Measurements from ENCODE around the gene GCNA.
A peak's percentile ranks its signal among the peaks of the same experiment; 100 is the strongest.

The GCNA gene

DNA sequence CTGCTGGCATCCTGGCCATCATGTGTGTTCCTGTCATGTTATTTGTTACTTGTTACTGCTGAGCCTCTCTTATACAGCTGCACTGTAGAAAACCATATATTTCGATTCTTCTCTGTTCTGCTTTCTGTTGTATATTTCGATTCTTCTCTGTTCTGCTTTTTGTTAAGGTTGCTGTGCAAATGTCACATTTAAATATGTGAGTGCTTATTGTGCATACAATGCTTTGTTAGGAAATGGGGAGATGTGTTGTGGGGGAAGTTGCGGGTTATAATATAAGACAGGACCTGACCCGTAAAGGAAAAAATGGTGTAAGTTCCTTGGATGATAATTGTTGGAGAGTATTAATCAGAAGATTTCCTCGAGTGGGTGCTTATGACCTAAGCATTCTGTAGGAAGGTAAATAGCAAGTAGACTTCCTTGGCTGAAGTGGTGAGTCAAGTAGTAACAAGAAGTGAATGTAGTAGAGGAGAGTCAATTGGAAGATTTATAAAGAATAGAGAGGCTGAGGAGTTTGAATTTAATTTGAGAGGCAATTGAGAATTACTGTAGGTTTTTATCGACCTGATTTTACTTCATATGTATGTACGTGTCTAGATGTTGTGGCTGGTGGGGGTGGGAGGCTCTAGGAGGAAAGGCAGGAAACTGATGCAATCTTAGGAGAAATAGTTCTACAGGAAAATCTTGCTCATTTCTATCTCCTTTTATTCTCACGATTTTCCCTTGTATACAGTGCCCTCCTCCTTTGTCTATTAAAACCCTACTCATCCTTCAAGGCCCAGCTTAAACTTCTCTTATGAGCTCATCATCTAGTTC lies 36.8 kb upstream of the GCNA start:
- Histone ChIP-seq H3K36me3 (peaks cover 14% of the 10 kb centered on the region), H3K4me1 (ENCODE audit: control insufficient read depth in 1 of 2, insufficient read depth in 1 of 2, low read depth in 1 of 2, low read length in 1 of 2) (peaks cover 38 to 46% of the 10 kb centered on the region in 2 experiments), H3K9me3 (no peaks in the 10 kb centered on the region), H3K27ac (peak overlapping the region; percentile 75), H3K4me3 (ENCODE audit: low read depth in 1 of 2, low read length in 1 of 2) (peak overlapping the region in 1 of 2 experiments; percentile 5), H3K27me3 (no peaks in the 10 kb centered on the region)
- TF ChIP-seq, protein P1, sequence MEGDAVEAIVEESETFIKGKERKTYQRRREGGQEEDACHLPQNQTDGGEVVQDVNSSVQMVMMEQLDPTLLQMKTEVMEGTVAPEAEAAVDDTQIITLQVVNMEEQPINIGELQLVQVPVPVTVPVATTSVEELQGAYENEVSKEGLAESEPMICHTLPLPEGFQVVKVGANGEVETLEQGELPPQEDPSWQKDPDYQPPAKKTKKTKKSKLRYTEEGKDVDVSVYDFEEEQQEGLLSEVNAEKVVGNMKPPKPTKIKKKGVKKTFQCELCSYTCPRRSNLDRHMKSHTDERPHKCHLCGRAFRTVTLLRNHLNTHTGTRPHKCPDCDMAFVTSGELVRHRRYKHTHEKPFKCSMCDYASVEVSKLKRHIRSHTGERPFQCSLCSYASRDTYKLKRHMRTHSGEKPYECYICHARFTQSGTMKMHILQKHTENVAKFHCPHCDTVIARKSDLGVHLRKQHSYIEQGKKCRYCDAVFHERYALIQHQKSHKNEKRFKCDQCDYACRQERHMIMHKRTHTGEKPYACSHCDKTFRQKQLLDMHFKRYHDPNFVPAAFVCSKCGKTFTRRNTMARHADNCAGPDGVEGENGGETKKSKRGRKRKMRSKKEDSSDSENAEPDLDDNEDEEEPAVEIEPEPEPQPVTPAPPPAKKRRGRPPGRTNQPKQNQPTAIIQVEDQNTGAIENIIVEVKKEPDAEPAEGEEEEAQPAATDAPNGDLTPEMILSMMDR (IDR thresholded peaks at IDR 0.05), result no peak

DNA sequence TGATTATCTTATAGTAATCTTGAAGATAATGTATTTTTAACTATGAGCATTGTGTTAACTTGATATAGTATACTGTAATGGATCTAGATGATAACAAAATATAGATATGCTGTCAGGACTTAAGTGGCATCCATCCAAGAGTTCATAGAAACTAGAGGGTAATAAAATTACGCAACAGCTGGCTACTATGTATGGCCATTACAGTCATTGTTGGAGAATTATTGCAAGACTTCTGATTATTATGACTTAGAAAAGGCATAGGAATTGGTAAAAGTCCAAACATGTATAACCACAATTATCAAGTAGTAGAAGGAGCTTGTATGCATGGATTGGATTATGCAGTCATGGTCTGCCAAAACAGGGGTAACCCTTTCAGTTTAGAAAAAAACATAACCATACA lies 35.8 kb upstream of the GCNA start:
- TF ChIP-seq, protein P1 (IDR thresholded peaks at IDR 0.05), result no peak
- Histone ChIP-seq H3K36me3 (peaks cover 14% of the 10 kb centered on the region), H3K9me3 (no peaks in the 10 kb centered on the region), H3K27me3 (no peaks in the 10 kb centered on the region), H3K4me1 (ENCODE audit: control insufficient read depth in 1 of 2, insufficient read depth in 1 of 2, low read depth in 1 of 2, low read length in 1 of 2) (peaks cover 43 to 52% of the 10 kb centered on the region in 2 experiments), H3K27ac (peak overlapping the region; percentile 75), H3K4me3 (ENCODE audit: low read depth in 1 of 2, low read length in 1 of 2) (no peak overlapping the region)

DNA sequence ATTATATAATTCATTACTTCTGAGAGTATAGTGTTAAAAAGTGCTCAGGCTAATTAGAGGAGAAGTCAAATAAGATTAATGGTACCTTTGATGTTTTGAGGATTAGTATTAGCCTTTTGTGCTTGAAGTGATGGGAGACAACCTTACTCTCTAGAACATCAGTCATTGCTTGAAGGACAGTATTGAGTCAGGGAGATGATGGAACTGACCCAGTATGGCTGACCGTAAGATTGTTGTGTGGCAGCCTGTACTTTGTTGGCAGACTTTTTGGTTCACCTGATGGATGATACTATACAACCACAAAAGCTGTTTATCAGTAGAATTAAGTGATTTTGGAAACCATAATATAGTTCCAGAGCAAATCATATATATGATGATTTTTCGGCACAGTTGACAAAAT lies 35.4 kb upstream of the GCNA start:
- peaks cover 18% of the 10 kb centered on the region for H3K36me3 ChIP-seq
- TF ChIP-seq, protein P1 (IDR thresholded peaks at IDR 0.05), result no peak
- no peaks in the 10 kb centered on the region for H3K27me3 ChIP-seq
- H3K4me1 ChIP-seq (ENCODE audit: control insufficient read depth in 1 of 2, insufficient read depth in 1 of 2, low read depth in 1 of 2, low read length in 1 of 2), result peaks cover 43 to 53% of the 10 kb centered on the region in 2 experiments
- H3K4me3 ChIP-seq (ENCODE audit: low read depth in 1 of 2, low read length in 1 of 2), result no peak overlapping the region
- H3K27ac ChIP-seq, result peak overlapping the region; percentile 75
- no peaks in the 10 kb centered on the region for H3K9me3 ChIP-seq

DNA sequence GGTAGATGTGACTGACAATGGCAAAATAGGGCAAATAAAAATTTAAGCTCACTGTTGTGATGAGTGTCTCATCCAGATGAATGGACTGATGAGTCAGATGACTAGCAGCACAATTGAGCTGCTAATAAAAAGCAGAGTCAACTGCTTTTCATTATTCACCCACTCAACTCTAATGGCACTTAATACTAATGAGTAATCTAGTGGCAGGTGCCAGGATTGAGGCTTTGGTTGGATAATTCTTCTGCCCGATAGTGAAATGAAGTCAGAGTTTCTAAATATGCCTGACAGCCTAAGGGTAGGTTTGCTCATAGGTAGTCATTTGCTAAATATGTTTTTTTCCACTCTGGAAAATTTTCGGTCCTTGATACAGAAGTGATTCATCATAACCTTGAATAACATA lies 34.9 kb upstream of the GCNA start:
- H3K27me3 ChIP-seq, result no peaks in the 10 kb centered on the region
- H3K4me1 ChIP-seq (ENCODE audit: control insufficient read depth in 1 of 2, insufficient read depth in 1 of 2, low read depth in 1 of 2, low read length in 1 of 2), result peaks cover 43 to 53% of the 10 kb centered on the region in 2 experiments
- peaks cover 23% of the 10 kb centered on the region for H3K36me3 ChIP-seq
- H3K4me3 ChIP-seq (ENCODE audit: low read depth in 1 of 2, low read length in 1 of 2), result no peak overlapping the region
- peak overlapping the region; percentile 75 for H3K27ac ChIP-seq
- H3K9me3 ChIP-seq, result no peaks in the 10 kb centered on the region
- TF ChIP-seq, protein P1 (IDR thresholded peaks at IDR 0.05), result no peak

DNA sequence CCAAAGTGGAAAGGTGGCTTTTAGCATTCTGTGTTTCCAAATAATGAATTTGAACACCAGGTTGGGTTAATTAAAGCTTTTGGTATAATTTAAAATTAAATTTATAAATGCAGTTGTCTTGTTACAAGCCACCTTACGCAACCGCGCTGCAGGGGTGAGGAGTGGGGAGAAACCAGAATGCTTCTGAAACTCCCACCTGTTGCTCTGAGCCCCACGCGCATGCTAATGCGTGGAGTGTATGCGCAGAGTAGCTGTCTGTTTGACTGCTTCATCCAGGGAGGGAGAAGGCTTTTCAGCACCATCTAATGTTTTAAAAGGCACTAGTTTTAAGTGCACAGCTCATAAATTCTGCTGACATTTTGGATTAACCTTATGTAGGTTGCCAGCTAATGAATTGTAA lies 32.9 kb upstream of the GCNA start:
- Histone ChIP-seq H3K27me3 (no peaks in the 10 kb centered on the region), H3K9me3 (no peaks in the 10 kb centered on the region), H3K27ac (peak overlapping the region; percentile 65), H3K36me3 (peaks cover 28% of the 10 kb centered on the region), H3K4me3 (ENCODE audit: low read depth in 1 of 2, low read length in 1 of 2) (no peak overlapping the region), H3K4me1 (ENCODE audit: control insufficient read depth in 1 of 2, insufficient read depth in 1 of 2, low read depth in 1 of 2, low read length in 1 of 2) (peaks cover 47 to 56% of the 10 kb centered on the region in 2 experiments)
- TF ChIP-seq, protein P1 (IDR thresholded peaks at IDR 0.05), result no peak
